Caco-2 (cell line): ENCODE results near the gene ZNF208. TPM values are rescaled to one million over a fixed set of nuclear protein-coding genes. Genes with fewer than 3 reads are reported as not detected.

Experiments used
- BruUV-seq: library from RNA; stranded (reverse); fragments of 400-500 nt; replicated peaks from 2 replicates; lab custom pipeline; 2021; lab: Mats Ljungman, UMichigan
- CTCF ChIA-PET: fragments of 300-600 bp; sonication (Branson Sonifier 250); formaldehyde crosslinking; loops from one replicate; lab custom pipeline; 2022; ENCODE audit warnings: antibody characterized with exemption; lab: Charles Lee
- POLR2A ChIA-PET: fragments of 300-600 bp; sonication (Branson Sonifier 250); formaldehyde crosslinking; loops from one replicate; lab custom pipeline; 2022; ENCODE audit warnings: antibody characterized with exemption; lab: Charles Lee
- DNase-seq, 2 experiments: peaks; one replicate each; pipeline versions ENCODE4 v3.0.0 to v3.0.0-alpha.2; 2020 to 2022
- H3K27me3 ChIP-seq: replicated peaks from 2 replicates; pipeline ENCODE4 v1.6.0; 2011; ENCODE audit warnings: low read length; ENCODE audit not compliant: control insufficient read depth, insufficient read depth
- H3K36me3 ChIP-seq: 2 replicates; pipeline ENCODE4 v1.5.1; 2011; ENCODE audit warnings: low read length; ENCODE audit not compliant: control insufficient read depth, insufficient read depth
- H3K4me1 ChIP-seq: fragments of 250-450 bp; sonication (Bioruptor Pico); 2 replicates; pipeline ENCODE4 v1.5.1; 2020; ENCODE audit warnings: mild to moderate bottlenecking
- H3K4me3 ChIP-seq: 2 replicates; pipeline ENCODE4 v1.5.1; 2011; ENCODE audit warnings: low read depth, mild to moderate bottlenecking, control low read depth, low read length
- H3K9me3 ChIP-seq: fragments of 250-450 bp; sonication (Bioruptor Pico); 2 replicates; pipeline ENCODE4 v1.5.1; 2020; ENCODE audit warnings: mild to moderate bottlenecking, moderate library complexity
- H3K27ac Mint-ChIP-seq: one replicate; pipeline ENCODE4 v1.8.0; 2022; ENCODE audit warnings: mixed read lengths; ENCODE audit not compliant: unreplicated experiment
- H3K27me3 Mint-ChIP-seq: one replicate; pipeline ENCODE4 v1.8.0; 2022; ENCODE audit warnings: mixed read lengths; ENCODE audit not compliant: insufficient read depth, unreplicated experiment
- H3K36me3 Mint-ChIP-seq: one replicate; pipeline ENCODE4 v1.8.0; 2022; ENCODE audit warnings: mild to moderate bottlenecking, mixed read lengths; ENCODE audit not compliant: insufficient read depth, unreplicated experiment
- H3K4me1 Mint-ChIP-seq: one replicate; pipeline ENCODE4 v1.8.0; 2022; ENCODE audit warnings: low read depth, mixed read lengths; ENCODE audit not compliant: unreplicated experiment
- H3K4me3 Mint-ChIP-seq: one replicate; pipeline ENCODE4 v1.8.0; 2022; ENCODE audit warnings: mild to moderate bottlenecking, moderate library complexity, mixed read lengths; ENCODE audit not compliant: unreplicated experiment
- H3K9me3 Mint-ChIP-seq: one replicate; pipeline ENCODE4 v1.8.0; 2022; ENCODE audit warnings: mixed read lengths; ENCODE audit not compliant: unreplicated experiment
- intact Hi-C: fragments of 100-400 bp; cut with micrococcal nuclease; formaldehyde crosslinking; loops from one replicate; pipeline ENCODE4 v1.10.0; 2022; ENCODE audit not compliant: unreplicated experiment
- total RNA-seq: library from RNA; stranded (reverse); gene quantifications from 2 replicates; pipeline ENCODE4 v1.2.3, GENCODE V29; 2022
- TF ChIP-seq, protein P1 (sequence below), 2 experiments: fragments of 200-600 bp in 1 of 2; IDR thresholded peaks; 1 replicate in 1 of 2; 2 replicates in 1 of 2; pipeline versions ENCODE4 v1.5.1 to v1.8.0; 2011 to 2022; ENCODE audit warnings: antibody characterized with exemption in 1 of 2, control low read depth in 1 of 2, inconsistent platforms in 1 of 2, low read depth in 1 of 2, low read length in 1 of 2, mild to moderate bottlenecking in 1 of 2, moderate library complexity in 1 of 2; ENCODE audit not compliant: insufficient read depth in 1 of 2, severe bottlenecking in 1 of 2, unreplicated experiment in 1 of 2

Gene ZNF208
- total RNA-seq, 1 experiment from 2014 or later, result not detected

DNA sequence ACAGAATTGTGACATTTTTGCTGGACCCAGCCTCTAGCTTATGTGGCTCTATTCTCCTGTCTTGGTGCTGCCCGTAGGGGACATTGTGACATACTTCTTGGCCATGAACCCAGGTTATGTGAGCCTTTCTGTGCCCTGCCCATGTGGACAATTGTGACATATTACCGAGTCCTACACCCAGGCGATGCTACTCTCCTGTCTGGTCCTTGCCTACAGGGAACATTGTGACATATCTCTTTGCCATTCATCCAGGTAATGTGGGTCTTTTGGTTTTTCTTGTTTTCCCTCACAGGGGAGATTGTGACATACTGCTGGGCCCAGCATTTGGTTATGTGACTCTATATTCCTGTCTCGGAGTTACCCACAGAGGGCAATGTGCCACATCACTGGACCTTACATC, 103.2 kb downstream of the ZNF208 start:
- CTCF ChIA-PET, result no interaction called here
- no peaks in the 10 kb centered on the region for H3K27me3 ChIP-seq
- Mint-ChIP-seq H3K4me1 (no peaks in the 10 kb centered on the region), H3K9me3 (peaks cover 49% of the 10 kb centered on the region), H3K4me3 (no peak overlapping the region), H3K36me3 (no peaks in the 10 kb centered on the region), H3K27ac (no peak overlapping the region), H3K27me3 (no peaks in the 10 kb centered on the region)
- no peaks in the 10 kb centered on the region for H3K36me3 ChIP-seq
- intact Hi-C loops, result no loop called here
- H3K9me3 ChIP-seq, result no peaks in the 10 kb centered on the region
- POLR2A ChIA-PET, result no interaction called here
- DNase-seq, result no peak
- TF ChIP-seq, protein P1, sequence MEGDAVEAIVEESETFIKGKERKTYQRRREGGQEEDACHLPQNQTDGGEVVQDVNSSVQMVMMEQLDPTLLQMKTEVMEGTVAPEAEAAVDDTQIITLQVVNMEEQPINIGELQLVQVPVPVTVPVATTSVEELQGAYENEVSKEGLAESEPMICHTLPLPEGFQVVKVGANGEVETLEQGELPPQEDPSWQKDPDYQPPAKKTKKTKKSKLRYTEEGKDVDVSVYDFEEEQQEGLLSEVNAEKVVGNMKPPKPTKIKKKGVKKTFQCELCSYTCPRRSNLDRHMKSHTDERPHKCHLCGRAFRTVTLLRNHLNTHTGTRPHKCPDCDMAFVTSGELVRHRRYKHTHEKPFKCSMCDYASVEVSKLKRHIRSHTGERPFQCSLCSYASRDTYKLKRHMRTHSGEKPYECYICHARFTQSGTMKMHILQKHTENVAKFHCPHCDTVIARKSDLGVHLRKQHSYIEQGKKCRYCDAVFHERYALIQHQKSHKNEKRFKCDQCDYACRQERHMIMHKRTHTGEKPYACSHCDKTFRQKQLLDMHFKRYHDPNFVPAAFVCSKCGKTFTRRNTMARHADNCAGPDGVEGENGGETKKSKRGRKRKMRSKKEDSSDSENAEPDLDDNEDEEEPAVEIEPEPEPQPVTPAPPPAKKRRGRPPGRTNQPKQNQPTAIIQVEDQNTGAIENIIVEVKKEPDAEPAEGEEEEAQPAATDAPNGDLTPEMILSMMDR (IDR thresholded peaks at IDR 0.05; ENCODE audit: insufficient read depth in 1 of 2, low read depth in 1 of 2, low read length in 1 of 2, severe bottlenecking in 1 of 2, unreplicated experiment in 1 of 2), result no peak
- H3K4me3 ChIP-seq, result no peak overlapping the region
- H3K4me1 ChIP-seq, result no peaks in the 10 kb centered on the region
- no TSS peak for BruUV-seq

DNA sequence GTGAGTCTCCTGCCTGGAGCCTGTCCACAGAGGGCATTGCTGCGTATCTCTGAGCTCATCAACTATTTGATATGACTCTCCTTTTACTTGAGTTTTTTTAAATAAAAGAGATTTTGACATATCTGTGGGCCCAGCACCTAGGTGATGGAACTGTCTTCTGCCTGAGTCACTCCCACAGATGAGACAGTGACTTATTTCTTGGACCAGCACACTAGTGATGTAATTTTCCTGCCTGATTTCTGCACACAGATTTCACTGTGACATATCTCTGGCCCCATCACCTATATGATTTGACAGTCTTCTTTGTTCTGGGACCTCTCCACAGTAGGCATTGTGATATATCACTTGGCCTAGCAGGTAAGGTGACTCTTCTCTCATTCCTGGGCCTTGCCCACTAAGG, 108.2 kb downstream of the ZNF208 start:
- peaks cover 29% of the 10 kb centered on the region for H3K9me3 Mint-ChIP-seq
- intact Hi-C loops, result no loop called here
- no TSS peak for BruUV-seq

DNA sequence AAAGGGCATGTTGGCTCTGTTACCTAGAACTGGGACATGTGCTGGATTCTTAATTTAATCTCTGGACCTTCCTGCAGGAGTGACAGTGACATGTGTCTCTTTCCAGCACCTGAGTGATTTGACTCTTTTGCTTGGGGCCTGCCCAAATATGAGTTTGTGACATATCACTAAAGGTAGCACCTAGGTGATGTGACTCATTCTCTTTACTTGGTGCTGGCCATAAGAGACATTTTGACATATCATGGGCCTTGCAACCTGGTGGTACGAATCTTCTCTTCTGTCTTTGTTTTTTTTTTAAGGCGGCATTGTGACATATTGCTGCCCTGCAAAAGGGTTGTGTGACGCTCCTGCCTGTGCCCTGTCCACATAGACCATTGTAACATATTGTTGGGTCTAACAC, 108.9 kb downstream of the ZNF208 start:
- POLR2A ChIA-PET, result no interaction called here
- Histone ChIP-seq H3K4me1 (no peaks in the 10 kb centered on the region), H3K36me3 (no peaks in the 10 kb centered on the region), H3K4me3 (no peak overlapping the region), H3K27me3 (no peaks in the 10 kb centered on the region), H3K9me3 (no peaks in the 10 kb centered on the region; the same call in 1 of the 2 replicates)
- Mint-ChIP-seq H3K4me1 (no peaks in the 10 kb centered on the region), H3K36me3 (no peaks in the 10 kb centered on the region), H3K9me3 (peaks cover 37% of the 10 kb centered on the region), H3K27me3 (no peaks in the 10 kb centered on the region), H3K4me3 (no peak overlapping the region), H3K27ac (no peak overlapping the region)
- CTCF ChIA-PET, result no interaction called here
- TF ChIP-seq, protein P1 (IDR thresholded peaks at IDR 0.05; ENCODE audit: insufficient read depth in 1 of 2, low read depth in 1 of 2, low read length in 1 of 2, severe bottlenecking in 1 of 2, unreplicated experiment in 1 of 2), result no peak
- no peak for DNase-seq
- BruUV-seq, result no TSS peak
- intact Hi-C loops, result no loop called here

More for the DNA sequence above, 108.2 kb downstream of the ZNF208 start:
- no peak for DNase-seq
- H3K27me3 Mint-ChIP-seq, result no peaks in the 10 kb centered on the region
- no peak overlapping the region for H3K27ac Mint-ChIP-seq
- no peaks in the 10 kb centered on the region for H3K36me3 Mint-ChIP-seq
- H3K4me1 Mint-ChIP-seq, result no peaks in the 10 kb centered on the region
- Histone ChIP-seq H3K4me1 (no peaks in the 10 kb centered on the region), H3K27me3 (no peaks in the 10 kb centered on the region), H3K9me3 (no peaks in the 10 kb centered on the region; the same call in 1 of the 2 replicates), H3K4me3 (no peak overlapping the region), H3K36me3 (no peaks in the 10 kb centered on the region)
- ChIA-PET POLR2A (no interaction called here), CTCF (no interaction called here)
- TF ChIP-seq, protein P1 (IDR thresholded peaks at IDR 0.05; ENCODE audit: insufficient read depth in 1 of 2, low read depth in 1 of 2, low read length in 1 of 2, severe bottlenecking in 1 of 2, unreplicated experiment in 1 of 2), result no peak
- no peak overlapping the region for H3K4me3 Mint-ChIP-seq
